EH (cell line): Measurements from ENCODE around the gene C9orf50.
A peak's percentile ranks its signal among the peaks of the same experiment; 100 is the strongest.
"Not testable (repeated sequence)": the region's sequence is repeated elsewhere in the genome, so short reads cannot be mapped to it uniquely, and the experiment has no call there.

Experiments
- DNase-seq: peaks from one replicate; pipeline ENCODE4 v3.0.0-alpha.2; 2015; ENCODE audit warnings: low read depth

The C9orf50 gene

GRCh38 chr9:129620669-129621295 is at the start of gene C9orf50:
TSS of gene C9orf50 (minus strand) at chr9:129621101. CDS start at chr9:129620574, 527 bp downstream.
- DNase-seq, result no peak

- DNase-seq, result no peak
These were observed 49.0 kb upstream of the C9orf50 start for GRCh38 chr9:129669946-129670345.

- DNase-seq, result peak; percentile 94
These were observed 48.3 kb upstream of the C9orf50 start for GRCh38 chr9:129669141-129669718.

GRCh38 chr9:129667850-129668249 is 46.9 kb upstream of the C9orf50 start:
- no peak for DNase-seq

GRCh38 chr9:129667378-129667777 is 46.5 kb upstream of the C9orf50 start:
- DNase-seq, result no peak

- DNase-seq, result no peak
These were observed 45.7 kb upstream of the C9orf50 start for GRCh38 chr9:129666575-129666974.

GRCh38 chr9:129665814-129666520 is 45.1 kb upstream of the C9orf50 start:
- peak; percentile 33 for DNase-seq

- DNase-seq, result peak; percentile 84
These were observed 44.5 kb upstream of the C9orf50 start, which contains the start of gene PRRX2 for GRCh38 chr9:129665389-129665775. TSS of gene PRRX2 (plus strand) at chr9:129665647. CDS start at chr9:129665868, 221 bp downstream.

GRCh38 chr9:129664746-129665388 is 44.0 kb upstream of the C9orf50 start:
- DNase-seq, result peak; percentile 41

- DNase-seq, result not testable (repeated sequence)
These were observed 41.3 kb upstream of the C9orf50 start for GRCh38 chr9:129662239-129662638.

- DNase-seq, result no peak
These were observed 40.1 kb upstream of the C9orf50 start for GRCh38 chr9:129661029-129661428.

- DNase-seq, result peak; percentile 85
These were observed 36.0 kb upstream of the C9orf50 start for GRCh38 chr9:129656795-129657390.

- DNase-seq, result no peak
These were observed 34.8 kb upstream of the C9orf50 start for GRCh38 chr9:129655696-129656095.

- no peak for DNase-seq
These were observed 34.3 kb upstream of the C9orf50 start for GRCh38 chr9:129655154-129655553.

GRCh38 chr9:129654554-129655040 is 33.7 kb upstream of the C9orf50 start:
- no peak for DNase-seq

- no peak for DNase-seq
These were observed 33.1 kb upstream of the C9orf50 start for GRCh38 chr9:129653823-129654553.

GRCh38 chr9:129650680-129651235 is 29.9 kb upstream of the C9orf50 start:
- DNase-seq, result no peak

GRCh38 chr9:129649726-129650679 is 29.1 kb upstream of the C9orf50 start:
- DNase-seq, result peak; percentile 31

GRCh38 chr9:129648764-129649115 is 27.8 kb upstream of the C9orf50 start:
- DNase-seq, result no peak
